ENCODE measurements around the gene BTBD16.

GRCh38 chr10:122248356-122249302, 22.5 kb upstream of the BTBD16 start:
- no peak for TF ChIP-seq CTCF (IDR thresholded peaks at IDR 0.05)
- no peak for TF ChIP-seq POLR2AphosphoS5 (IDR thresholded peaks at IDR 0.05)
